GM21526 (cell line): Measurements from ENCODE around the gene PTPN14.
"Not testable (repeated sequence)": the region's sequence is repeated elsewhere in the genome, so short reads cannot be mapped to it uniquely, and the experiment has no call there.

ENCODE experiments used
- ATAC-seq: cut with Tn5 transposase; IDR thresholded peaks from one replicate; pipeline ENCODE4 v1.9.1; 2021; ENCODE audit warnings: moderate library complexity; ENCODE audit not compliant: unreplicated experiment, low FRiP score

The PTPN14 gene

GRCh38 chr1:214542275-214543199 lies 8.9 kb downstream of the PTPN14 start:
- ATAC-seq: no peak

GRCh38 chr1:214541693-214542092 lies 9.7 kb downstream of the PTPN14 start:
- no peak for ATAC-seq

- no peak for ATAC-seq
Observed at GRCh38 chr1:214541206-214541605, 10.2 kb downstream of the PTPN14 start.

- ATAC-seq: no peak
Observed at GRCh38 chr1:214540324-214540723, 11.1 kb downstream of the PTPN14 start.

- ATAC-seq: no peak
Observed at GRCh38 chr1:214538496-214538895, 12.9 kb downstream of the PTPN14 start.

GRCh38 chr1:214537872-214538473 lies 13.4 kb downstream of the PTPN14 start:
- no peak for ATAC-seq

- no peak for ATAC-seq
Observed at GRCh38 chr1:214537219-214537618, 14.2 kb downstream of the PTPN14 start.

GRCh38 chr1:214532070-214532469 lies 19.3 kb downstream of the PTPN14 start:
- no peak for ATAC-seq

GRCh38 chr1:214525535-214526019 lies 25.8 kb downstream of the PTPN14 start:
- no peak for ATAC-seq

- ATAC-seq: no peak
Observed at GRCh38 chr1:214524824-214525223, 26.6 kb downstream of the PTPN14 start.

- no peak for ATAC-seq
Observed at GRCh38 chr1:214523124-214523824, 28.1 kb downstream of the PTPN14 start.

GRCh38 chr1:214521458-214521857 lies 29.9 kb downstream of the PTPN14 start:
- not testable (repeated sequence) for ATAC-seq

- ATAC-seq: no peak
Observed at GRCh38 chr1:214520544-214521165, 30.7 kb downstream of the PTPN14 start.

- no peak for ATAC-seq
Observed at GRCh38 chr1:214518361-214518760, 33.0 kb downstream of the PTPN14 start.

GRCh38 chr1:214516434-214517326 lies 34.7 kb downstream of the PTPN14 start:
- ATAC-seq: no peak

GRCh38 chr1:214515544-214516433 lies 35.6 kb downstream of the PTPN14 start:
- no peak for ATAC-seq

GRCh38 chr1:214514819-214515383 lies 36.5 kb downstream of the PTPN14 start:
- ATAC-seq: no peak

GRCh38 chr1:214514032-214514818 lies 37.2 kb downstream of the PTPN14 start:
- ATAC-seq: no peak
